ENCODE measurements around the gene MINDY2.
"Not testable (repeated sequence)": the region's sequence is repeated elsewhere in the genome, so short reads cannot be mapped to it uniquely, and the experiment has no call there.

Gene MINDY2

DNA sequence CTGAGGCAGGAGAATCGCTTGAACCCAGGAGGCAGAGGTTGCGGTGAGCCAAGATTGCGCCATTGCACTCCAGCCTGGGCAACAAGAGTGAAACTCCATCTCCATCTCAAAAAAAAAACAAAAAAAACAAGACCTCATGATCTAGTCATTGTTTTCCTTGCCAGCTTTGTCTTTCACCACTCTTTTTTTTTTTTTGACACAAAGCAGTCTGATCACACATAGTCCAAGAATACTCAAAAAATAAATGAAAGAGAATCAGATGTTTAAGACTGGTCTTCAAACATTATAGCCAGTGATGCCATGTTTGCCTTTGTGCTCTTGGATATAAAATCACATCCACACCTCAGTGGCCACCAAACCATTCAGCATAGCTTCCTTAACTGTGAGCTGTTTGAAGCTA is 15.8 kb upstream of the MINDY2 start:
- DNase-seq (ENCODE audit: low read depth) = no peak

DNA sequence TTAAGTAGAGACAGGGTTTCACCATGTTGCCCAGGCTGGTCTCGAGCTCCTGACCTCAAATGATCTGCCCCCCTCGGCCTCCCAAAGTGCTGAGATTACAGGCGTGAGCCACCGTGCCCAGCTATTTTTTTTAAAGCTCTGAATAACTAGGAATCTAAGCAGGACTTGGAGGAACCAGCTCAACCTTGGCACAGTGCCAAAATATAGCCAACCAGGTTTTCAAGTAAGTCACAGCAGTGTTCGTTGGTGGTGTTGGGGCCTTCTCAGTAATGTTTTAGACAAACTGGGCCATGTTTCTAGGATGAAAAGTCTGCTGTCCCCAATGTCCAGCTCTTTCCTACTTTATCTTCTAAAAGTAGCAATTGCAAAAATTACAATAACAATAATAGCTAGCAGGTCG is 15.1 kb upstream of the MINDY2 start:
- DNase-seq (ENCODE audit: low read depth) = no peak

DNA sequence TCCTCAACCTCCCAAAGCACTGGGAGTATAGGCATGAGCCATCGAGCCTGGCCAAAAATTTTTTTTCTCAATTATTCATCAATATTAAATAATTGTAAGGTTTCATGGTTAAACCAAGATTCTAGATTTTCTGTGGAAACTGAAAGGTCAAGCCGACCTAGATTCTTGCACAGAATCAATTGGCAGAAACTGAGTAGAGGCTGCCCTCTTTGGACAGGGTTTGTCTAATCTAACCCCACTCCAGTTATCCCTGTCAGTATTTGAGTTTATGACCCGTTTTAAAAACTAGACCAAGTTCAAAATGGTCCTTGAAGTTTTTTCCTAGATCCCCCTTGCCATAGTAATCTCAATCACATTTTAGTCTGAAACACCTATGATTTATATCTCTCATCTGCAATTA is 13.0 kb upstream of the MINDY2 start:
- DNase-seq (ENCODE audit: low read depth) = no peak

DNA sequence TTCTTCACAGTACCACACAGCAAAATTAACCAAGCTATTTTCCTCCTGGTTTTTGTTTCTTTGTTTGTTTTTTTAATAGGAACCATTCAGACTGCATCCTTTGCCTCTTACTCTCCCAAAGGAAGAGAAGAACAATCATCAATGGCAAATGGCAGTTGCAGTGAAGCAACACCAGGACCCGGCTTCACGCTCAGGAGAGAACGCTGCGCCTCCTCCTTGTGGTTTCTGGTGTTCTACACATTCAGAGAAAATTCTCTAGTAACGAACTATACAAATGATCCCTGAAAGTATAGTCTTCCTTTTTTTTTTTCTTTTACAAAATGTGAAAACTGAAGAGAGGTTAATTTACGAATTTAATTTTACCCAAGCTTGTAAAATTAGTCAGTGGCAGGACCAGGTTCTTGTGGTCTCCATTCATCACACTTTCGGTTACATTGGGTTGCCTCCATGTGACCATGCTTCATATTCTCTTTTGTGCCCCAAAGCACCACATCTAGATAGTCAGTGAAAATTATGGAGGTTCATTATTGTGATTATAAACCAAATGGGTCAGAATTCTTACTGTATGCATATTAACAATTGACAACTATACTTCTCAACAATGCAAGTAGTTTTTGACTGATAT is 10.6 kb upstream of the MINDY2 start:
- DNase-seq (ENCODE audit: low read depth) = no peak

DNA sequence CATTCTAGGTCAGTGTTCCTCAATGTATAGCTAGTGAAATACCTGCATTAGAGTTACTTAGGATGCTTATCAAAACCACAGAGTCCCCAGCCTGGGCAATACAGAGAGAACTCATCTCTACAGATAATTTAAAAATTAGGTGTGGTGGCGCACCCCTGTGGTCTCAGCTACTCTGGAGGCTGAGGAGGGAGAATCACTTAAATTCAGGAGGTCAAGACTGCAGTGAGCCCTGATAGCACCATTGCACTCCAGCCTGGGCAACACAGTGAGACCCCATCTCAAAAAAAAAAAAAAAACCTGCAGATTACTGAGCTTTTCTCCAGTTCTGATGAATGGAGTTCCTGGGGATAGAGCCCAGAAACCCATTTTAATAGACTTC is 10.1 kb upstream of the MINDY2 start:
- DNase-seq (ENCODE audit: low read depth) = no peak

DNA sequence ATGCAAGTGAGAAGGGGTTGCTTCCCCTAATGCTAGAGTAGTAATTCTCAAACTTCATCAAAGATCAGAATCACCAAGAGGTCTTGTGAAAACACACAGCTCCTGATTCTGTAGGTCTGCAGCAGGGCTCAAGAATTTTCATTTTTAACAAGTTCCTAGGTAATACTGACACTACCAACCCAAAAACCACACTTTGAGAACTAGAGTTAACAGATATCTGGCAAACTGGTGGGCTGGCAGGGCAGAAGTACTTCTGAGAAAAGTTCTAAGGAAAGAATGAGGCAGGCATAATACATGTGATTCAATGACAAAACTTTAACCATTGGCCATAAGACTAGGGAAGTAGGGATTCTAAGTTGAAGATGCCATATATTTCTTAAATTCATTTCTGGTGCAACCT is 8.8 kb upstream of the MINDY2 start:
- DNase-seq (ENCODE audit: low read depth) = no peak

DNA sequence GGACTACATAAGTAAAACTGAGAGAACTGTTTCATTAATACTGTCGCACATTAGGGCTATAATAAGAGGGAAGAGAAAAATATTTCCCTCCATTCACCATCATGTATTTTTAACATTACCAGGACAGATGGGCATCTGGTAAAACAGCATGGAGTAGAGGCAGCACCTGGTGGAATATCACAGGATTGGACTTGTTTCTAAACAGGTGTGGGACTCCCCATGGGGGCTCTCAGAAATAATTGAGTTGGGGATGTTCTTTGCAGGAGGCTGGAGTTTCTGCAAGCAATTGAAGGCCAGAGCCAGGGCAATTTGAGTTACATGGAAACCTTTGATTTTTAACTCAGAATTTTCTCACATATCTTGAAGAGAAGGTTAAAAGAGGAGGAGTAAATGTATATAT is 8.4 kb upstream of the MINDY2 start:
- DNase-seq (ENCODE audit: low read depth) = no peak

DNA sequence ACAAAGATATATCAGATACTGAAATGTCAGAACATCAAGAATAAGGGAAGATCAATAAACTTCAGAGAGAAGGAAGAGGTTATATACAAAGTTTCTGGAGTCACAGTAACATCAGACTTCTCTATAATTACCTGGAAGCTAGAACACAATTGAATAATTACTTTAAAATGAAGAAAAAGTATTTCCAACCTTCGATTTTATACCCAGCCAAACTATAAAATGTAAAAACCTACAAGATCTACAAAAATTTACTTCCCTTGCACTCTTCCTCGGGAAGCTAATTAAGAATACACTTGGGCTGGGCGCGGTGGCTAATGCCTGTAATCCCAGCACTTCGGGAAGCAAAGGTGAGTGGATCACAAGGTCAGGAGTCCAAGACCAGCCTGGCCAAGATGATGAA is 6.6 kb upstream of the MINDY2 start:
- no peak for DNase-seq (ENCODE audit: low read depth)

DNA sequence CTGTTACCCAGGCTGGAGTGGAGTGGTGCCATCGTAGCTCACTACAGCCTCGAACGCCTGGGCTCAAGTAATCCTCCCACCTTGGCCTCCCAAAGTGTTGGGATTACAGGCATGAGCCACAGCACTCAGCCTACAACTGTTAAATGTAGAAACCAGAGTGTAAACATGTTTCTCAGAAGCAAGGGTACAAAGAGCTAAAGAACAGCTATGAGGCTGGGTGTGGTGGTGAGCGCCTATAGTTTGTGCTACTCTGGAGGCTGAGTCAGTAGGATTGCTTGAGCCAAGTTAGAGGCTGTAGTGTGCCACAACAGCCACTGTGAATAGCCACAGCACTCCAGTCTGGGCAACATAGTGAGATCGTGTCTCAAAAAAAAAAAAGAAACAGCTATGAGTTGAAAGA is 4.8 kb upstream of the MINDY2 start:
- no peak for DNase-seq (ENCODE audit: low read depth)

DNA sequence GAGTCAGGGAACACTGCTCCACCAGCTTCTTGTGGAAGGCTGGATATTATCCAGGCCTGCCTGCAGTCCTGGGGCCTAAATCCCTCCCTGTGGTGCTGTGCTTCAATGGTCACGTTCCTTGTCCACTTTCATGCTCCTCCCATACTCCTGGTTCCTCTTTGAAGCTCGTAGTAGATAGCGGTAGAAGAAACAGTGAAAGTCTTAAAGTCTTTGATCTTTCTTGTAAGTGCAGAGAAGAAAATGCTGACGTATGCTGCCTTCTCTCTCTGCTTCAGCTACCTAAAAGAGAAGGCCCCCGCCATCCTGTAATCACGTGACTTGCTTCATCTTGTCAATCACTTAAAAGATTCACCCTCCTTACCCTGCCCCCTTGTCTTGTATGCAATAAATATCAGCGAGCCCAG is 2.5 kb upstream of the MINDY2 start:
- DNase-seq (ENCODE audit: low read depth) = not testable (repeated sequence)

DNA sequence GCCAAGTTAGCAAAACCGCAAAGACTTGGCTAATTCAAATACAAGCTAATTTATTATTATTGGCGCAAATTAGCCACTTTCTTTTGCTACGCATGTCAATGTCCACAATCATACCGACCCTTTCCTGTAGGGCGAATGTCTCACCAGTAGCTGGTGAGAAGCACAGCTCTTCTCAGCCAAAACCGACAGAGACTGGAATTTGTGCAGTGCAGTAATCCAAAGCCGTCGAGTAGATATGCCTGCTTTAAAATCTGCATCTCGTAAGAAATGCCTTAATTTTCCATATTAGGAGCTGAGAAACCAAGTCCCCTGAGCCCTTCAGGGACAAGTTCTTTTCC is 614 bp upstream of the MINDY2 start:
- no peak for DNase-seq (ENCODE audit: low read depth)

DNA sequence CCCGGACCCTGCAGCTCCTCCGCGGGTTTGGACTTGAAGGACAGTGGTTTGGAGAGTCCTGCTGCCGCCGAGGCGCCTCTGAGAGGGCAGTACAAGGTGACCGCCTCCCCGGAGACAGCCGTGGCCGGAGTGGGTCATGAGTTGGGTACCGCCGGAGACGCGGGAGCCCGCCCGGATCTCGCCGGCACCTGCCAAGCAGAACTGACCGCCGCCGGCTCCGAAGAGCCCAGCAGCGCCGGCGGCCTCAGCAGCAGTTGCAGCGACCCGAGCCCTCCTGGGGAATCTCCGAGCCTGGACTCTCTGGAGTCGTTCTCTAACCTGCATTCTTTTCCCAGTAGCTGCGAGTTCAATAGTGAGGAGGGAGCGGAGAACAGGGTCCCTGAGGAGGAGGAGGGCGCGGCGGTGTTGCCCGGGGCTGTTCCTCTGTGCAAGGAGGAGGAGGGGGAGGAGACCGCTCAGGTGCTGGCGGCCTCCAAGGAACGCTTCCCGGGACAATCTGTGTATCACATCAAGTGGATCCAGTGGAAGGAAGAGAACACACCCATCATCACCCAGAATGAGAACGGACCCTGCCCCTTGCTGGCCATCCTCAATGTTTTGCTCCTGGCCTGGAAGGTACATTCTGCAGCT is 634 bp downstream of the MINDY2 start:
- no peak for DNase-seq (ENCODE audit: low read depth)

DNA sequence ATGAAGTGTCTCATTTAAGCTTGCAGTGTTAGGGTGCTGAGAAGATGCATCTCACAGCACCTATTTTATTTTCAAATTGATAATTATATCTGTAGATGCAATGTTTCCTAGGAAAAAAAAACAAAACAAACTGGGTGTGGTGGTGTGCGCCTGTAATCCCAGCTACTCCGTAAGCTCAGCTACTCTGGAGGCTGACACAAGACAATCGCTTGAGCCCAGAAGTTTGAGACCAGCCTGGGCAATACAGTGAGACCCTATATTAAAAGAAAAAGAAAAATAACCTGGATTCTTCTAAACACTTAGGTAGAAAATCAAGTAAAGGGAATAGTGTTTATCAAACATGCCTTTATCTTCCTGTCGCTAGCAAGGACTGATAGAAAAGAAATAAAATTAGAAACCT is 1.9 kb downstream of the MINDY2 start:
- no peak for DNase-seq (ENCODE audit: low read depth)

DNA sequence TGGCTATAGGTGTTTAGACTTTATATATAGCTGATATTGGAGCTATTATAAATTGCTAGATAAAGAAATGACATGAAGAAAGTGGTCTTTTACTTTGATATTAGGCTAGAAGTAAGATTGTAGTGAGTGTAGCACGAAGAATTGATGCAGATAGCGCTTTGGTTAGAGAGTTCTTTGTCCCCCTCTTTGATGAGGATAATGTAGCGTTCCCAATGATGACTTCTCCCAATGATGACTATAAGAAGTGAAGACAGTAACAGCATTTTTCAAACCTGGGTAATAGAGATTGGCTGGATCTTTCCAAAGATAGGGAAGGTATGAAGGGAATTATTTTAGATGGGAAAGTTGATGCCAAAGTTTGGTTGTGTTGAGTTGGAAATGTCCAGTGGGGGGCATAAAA is 4.3 kb downstream of the MINDY2 start:
- no peak for DNase-seq (ENCODE audit: low read depth)

DNA sequence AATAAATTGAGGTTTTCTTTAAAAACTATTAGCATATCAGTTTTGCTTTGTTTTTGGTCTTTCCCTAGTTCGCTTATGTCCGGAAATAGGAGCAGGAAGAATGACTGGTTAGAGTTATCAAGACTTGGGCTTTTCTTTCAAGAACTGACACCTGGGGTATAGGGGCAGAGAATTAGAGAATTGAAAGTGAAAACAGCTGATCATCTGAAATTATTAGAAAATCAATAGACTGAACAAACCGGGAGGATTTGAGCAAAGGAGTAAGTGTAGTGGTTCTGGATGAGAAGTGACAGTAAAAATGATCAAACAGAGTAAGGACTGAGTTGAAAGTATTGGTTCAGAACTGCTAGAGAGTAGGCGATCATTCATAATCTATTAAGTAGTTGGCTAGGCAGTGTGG is 6.0 kb downstream of the MINDY2 start:
- DNase-seq (ENCODE audit: low read depth) = no peak

DNA sequence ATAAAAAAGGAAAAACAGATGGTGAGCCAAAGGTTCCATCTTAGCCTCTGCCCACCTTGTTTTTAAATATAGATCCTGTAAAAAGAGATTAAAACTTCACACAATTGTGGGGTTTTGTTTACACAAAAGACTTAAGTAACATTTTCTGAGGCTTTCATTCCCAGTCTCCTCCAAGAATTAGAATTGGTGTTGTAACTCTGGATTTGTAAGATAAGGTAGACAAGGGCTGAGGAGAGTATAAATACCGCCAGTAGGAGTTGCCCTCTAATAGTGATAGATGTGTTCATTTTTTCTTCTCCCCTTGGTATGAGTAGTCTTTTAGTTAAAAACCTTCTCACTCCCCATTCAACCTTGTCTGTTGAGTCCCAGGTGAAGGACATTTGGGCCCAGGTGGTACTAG is 8.5 kb downstream of the MINDY2 start:
- DNase-seq (ENCODE audit: low read depth) = no peak

DNA sequence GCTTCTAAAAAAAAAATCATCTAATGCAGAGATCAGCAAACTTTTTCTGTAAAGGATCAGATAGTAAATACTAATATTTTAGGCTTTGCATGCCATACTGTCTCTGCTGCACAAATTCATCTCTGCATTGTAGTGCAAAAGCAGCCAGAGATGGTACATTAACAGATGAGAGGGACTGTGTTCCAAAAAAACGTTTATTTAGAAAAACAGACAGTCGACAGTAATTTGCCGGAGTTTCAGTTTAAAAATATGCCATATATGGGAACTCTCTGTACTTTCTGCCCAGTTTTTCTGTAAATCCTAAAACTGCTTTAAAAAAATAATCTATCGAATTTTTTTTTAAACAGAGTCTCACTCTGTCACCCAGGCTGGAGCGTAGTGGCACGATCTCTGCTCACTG is 14.3 kb downstream of the MINDY2 start:
- no peak for DNase-seq (ENCODE audit: low read depth)

DNA sequence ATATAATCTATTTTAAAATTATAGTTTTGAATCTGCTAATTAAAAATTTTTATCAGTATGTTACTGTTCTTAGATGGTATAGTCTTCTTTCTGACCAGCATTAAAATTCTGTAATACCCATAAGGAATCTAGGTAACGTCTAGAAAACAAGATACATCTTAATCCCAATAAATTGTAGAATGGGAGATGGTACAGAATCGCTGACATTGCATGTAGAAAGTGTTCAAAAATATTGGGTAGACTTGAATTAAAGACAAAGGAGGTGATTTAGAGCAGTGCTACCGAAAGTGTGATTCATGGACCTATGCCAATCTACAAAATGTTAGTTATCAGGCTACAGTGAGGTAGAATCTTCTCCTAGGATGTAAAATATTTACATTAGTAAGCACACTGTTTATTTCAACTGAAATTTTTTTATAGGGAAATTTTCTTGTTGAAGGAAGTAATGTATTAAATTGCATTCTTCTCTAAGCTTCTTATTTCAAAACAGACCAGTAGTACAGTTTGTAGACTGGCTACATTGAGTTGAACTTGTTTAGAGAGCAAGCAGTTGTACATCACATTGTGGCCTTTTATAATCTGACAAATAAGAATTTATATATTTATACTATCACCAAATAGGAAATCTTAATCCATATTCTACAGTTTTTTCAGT is 17.1 kb downstream of the MINDY2 start:
- DNase-seq (ENCODE audit: low read depth) = no peak

DNA sequence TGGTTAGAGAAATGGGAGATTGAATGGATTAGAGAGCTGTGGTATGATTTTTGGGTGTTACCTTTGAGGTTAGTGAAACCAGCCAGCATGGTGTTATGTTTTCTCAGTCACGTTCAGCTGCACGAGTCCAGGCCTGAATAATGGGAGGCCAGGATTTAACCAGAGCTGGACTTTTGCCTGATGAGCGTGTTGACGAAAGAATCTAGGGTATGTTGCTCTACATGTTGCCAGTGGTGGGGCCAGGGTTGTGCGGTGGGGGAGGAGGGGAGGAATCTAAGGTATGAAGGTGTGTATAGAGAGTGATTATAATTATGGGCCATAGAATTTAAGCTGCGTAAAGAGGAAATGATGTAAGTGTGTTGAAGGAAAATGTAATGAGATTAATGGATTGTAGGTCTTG is 22.8 kb downstream of the MINDY2 start:
- DNase-seq (ENCODE audit: low read depth) = no peak

DNA sequence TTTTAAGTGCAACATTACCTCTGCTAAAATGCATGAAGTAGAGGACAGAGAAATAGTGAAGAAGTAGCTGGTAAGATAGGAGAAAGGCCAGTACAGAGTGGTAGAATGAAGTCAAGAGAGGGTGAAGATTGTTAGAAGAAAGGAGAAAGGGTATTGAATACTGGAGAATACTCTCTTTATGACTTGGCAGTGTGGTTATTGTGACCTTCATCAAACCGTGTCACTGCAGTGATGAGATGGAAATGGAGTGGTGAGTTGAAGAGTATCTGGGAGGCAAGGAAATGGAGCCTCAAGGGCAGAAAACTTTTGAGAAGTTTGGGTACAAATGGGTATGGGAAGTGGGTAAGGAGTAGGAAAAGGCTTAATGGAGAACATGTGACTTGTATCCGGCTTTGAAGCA is 24.7 kb downstream of the MINDY2 start:
- DNase-seq (ENCODE audit: low read depth) = no peak

DNA sequence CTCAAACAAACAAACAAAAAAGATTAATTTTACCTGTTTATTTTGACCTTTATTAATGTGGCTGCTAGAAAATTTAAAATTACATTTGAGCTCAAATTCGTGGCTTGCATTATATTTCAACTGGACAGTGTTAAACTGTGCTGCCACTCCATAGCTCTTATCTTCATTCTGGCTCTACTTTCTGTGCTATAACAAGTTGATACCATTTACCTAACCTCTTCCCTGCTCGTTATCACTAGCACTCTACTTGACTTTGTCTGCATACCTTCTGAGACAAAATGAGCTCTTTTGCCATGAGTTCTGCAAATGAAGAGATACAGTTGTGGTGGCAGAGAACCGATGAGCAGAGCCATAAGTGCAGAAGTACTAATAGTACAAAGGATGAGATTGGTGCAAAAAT is 26.4 kb downstream of the MINDY2 start:
- no peak for DNase-seq (ENCODE audit: low read depth)

DNA sequence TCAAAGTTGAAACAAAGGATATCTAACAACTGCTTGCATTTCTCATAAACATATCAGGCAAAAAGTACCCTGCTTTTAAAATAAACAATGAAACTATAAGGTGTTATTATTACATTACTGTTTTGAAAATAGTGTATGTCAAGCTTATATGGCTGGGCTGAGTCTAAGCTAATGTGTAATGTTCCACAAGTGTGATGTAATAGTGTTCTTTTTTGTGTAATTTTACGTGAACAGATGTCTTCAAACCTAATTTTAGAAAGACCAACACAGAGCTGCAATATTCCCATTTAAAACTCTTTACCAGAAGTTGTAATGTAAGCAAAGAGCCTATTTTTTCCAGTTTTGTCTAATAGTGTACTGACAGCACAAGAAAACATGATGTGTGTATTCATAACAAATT is 34.0 kb downstream of the MINDY2 start:
- DNase-seq (ENCODE audit: low read depth) = no peak

DNA sequence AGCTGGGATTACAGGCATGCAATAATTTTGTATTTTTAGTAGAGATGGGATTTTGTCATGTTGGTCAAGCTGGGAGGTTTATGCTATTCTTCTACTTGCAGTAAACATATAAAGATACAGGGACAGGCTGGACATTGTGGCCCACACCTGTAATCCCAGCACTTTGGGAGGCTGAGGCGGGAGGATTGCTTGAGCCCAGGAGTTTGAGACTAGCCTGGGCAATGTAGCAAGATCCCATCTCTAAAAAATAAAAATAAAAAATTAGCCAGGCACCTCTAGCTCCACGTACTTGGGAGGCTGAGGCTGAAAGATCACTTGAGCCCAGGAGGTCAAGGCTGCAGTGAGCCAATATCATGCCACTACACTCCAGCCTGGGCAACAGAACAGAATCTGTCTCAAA is 52.2 kb downstream of the MINDY2 start:
- DNase-seq (ENCODE audit: low read depth) = not testable (repeated sequence)

DNA sequence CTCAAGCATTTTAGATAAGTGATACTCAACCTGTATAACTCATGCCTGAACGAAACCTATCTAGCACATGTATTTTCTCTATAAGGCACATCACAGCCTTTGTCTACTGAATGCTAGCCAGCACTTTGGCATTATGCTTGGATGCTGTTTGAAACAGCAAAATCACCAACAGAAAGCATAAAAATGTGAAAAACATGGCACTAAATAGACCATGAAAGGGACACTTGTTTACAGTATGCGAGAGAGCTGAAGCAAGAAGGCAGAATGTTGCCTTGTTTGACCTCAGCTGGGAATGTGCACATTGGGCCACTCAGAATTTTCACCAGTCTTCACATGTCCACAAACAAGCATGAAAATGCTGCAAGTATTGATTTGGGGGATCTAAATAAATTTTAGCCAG is 59.5 kb downstream of the MINDY2 start:
- DNase-seq (ENCODE audit: low read depth) = no peak

Measured in HS-5 (cell line).